GM21381 (cell line): ENCODE data around the gene TEX54.
"Not testable (repeated sequence)": the region's sequence is repeated elsewhere in the genome, so short reads cannot be mapped to it uniquely, and the experiment has no call there.

Experiments used
- ATAC-seq: cut with Tn5 transposase; IDR thresholded peaks from one replicate; pipeline ENCODE4 v1.9.1; 2021; ENCODE audit warnings: mild to moderate bottlenecking, moderate library complexity; ENCODE audit not compliant: unreplicated experiment

Gene TEX54

DNA sequence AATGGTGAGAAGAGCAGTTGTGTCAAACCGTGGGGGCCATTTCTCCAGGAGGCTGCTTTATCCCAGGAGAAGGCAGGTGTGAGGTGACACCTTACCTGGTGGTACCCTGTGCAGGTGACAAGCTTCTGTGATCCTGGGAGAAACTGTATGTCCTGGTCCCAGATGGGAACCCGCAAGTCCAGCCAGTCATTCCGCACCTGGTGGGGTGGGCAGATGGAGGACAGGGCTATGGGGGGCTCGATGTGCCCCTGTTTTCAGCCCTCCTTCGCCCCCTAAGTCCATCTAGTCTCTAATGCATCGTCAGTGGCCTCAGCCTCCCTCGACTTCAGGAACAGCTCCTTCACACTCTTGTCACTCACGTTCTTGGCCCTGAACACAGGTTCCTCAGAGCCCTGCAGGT, 2.7 kb upstream of the TEX54 start:
- ATAC-seq: no peak

DNA sequence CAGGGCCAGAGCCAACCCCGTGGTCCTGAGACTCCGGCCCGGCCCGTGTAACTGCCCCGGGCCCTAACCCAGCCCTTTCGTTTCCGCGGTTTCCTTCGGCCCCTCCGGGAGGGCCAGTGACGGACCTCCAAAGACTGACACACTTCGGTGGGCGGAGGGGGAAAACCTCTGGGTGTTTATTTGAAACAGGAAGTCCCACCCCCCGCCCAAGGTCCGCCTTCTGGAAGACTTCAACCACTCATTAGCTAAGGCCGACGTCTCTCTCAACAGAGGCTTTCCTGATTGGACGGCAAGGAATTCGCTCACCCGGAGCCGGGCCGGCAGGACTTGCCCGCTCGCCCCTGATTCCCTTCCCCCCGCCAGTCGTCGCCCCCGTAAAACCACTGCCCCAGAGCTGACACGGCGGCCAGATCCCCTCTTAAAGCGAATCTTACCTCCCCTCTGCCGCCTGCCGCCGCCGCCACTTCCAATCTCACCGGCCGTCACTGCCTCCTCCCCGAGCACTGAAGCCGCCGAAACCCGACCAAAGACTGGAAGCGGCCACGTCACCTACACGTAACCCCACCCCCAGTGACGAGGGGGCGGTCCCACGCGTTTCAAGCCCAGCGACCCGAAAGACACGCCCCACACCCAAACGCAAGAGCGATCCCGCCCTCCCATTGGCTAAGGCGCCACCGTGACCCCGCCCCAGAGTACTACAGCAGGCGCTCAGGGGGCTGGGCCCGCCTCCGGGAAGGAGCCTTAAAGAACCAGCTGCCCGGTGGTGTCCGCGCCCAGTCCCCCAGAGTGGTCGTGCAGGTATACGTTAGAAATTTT, 913 bp downstream of the TEX54 start, which contains the start of gene STX5:
Gene STX5 (minus strand): TSS at position 532 of the 816 bp plus-strand sequence. CDS start 808 bp downstream, outside the sequence.
- peak; percentile 86 for ATAC-seq

DNA sequence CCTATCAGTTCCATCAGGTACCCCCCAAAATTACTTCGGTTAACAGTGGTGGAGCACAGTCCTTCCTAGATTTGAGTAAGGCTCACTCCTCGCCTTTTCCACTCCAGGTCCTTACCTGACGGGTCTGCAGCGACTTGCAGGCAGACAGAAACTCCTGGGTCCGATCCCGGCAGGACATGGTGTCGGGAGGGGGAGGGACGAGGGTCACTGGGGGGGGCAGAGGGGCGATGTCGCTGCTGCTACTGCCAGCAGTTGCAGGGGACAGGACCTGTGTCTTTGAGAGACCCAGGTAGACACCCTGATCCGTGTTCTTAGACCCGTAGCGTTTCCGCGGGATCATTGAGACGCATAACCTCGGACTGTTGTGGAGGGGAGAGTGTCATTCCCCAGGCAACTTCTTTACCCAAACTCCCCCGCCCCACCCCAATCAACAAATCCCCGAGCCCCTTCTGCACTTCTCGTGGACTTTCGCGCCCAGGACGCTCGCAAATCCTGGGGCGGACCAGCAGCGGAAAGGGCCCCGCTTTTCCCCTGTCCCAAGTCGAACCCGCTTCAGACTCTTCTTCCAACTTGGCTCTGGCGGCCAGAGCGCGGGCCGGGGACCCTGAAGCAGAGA, 1.6 kb downstream of the TEX54 start:
- ATAC-seq: peak; percentile 10

DNA sequence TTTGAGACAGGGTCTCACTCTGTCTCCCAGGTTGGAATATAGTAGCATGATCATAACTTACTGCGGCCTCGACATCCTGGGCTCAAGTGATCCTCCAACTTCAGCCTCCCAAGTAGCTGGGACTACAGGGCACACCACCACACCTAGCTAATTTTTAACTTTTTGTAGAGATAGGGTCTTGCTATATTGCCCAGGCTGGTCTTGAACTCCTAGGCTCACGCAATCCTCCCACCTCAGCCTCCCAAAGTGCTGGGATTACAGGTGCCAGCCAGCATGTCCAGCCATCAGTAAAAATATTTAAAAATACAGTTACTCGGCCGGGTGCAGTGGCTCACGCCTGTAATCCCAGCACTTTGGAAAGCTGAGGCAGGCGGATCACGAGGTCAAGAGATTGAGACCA, 4.5 kb downstream of the TEX54 start:
- ATAC-seq: not testable (repeated sequence)

DNA sequence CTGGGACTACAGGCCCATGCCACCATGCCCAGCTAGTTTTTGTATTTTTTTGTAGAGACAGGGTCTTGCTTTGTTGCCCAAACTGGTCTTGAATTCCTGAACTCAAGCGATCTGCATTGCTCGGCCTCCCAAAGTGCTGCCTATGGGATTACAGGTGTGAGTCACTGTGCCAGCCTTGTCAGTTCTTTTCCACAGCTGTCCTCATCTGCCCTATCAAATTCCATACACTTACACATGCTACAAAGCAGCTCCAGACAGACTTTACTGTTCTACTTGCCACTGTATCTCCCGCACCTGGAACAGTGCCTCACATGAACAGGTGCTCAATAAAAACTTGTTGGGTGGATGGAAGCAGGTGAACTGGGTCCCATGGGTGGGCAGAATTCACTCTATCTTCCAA, 9.0 kb downstream of the TEX54 start:
- no peak for ATAC-seq

DNA sequence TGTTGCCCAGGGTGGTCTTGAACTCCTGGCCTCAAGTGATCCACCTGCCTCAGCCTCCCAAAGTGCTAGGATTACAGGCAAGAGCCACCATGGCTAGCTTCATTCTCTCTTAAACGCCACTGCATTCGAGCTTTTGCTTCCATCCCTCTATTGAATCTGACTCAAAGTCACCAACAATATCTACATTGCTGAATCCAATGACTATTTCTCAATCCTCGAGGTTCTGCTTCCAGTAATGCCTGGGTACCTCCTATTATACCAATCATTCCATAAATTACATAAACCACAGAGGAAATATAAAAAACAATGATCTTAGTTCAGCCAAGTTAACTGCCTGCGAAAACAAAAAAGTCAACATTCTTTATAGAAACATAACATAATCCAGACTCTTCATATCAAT, 15.5 kb downstream of the TEX54 start:
- ATAC-seq: no peak

DNA sequence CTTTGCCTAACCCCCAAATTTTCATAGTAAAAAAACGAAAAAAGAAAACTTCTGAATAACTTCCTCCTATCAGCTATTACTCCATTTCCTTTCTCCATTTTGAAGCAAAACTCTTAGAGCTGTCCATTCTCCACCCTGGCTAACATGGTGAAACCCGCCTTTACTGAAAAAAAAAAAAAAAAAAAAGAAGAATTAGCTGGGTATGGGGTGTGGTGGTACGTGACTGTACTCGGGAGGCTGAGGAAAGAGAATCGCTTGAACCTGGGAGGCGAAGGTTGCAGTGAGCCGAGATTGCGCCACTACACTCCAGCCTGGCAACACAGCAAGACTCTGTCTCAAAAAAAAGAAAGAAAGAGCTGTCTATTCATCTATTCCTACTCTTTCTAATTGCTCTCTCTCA, 16.1 kb downstream of the TEX54 start:
- no peak for ATAC-seq

DNA sequence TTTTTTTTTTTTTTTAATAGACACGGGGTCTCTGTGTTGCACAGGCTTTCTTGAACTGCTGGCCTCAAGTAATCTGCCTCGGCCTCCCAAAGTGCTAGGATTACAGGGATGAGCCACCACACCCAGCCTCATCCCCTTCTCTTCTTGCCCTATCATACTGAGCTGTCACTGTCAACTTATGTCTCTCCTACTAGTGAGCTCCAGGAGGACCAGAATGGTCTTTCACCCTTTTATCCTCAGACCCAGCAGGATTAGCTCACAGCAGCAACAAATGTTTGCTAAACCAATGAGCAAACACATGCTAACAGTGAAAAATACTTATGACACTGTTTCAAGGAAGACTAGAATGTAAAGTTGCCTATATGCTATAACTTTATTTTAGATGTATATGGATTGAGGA, 21.0 kb downstream of the TEX54 start:
- no peak for ATAC-seq

DNA sequence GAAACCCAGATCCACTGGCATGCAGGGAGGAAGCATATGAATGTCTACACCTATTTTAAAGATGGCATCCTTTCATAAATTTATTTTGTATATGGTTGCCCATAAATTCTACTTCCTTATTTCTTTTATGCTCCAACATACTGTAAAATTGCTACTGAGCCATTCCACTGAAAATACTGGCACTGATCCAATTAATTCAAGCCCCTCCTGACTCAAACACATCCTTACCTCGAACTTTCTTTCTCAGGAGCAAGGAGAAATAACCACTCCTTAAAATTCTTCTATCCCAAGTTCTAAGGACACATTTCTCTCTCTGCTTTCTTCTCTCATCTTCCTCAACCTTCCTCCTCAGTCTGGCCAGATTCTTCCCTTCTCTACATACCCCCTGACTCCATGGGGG, 21.9 kb downstream of the TEX54 start:
- no peak for ATAC-seq

DNA sequence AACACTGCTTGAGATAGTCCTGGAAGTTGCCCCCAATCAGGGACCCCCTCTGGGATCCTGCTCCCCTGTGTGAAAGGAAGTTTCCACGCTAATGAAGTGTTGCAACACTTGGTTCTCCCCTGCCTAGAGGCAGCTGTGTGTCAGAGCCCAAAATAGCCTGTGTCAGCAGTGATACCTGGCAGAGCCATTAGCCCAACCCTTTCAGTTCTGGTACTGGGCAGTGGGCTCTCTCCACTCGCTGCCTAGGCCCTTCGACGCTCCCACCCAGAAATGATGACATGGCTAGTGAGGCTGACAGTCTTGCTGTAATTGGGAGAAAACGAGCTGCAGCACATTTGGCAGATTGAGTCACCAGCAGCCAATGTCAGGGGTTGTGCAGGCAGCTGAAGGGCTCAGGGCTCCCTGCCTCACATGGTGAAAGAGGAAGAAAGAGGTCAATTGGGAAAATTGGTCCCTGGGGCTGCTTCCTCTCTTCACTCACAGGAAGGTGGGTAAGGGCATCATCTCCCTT, 26.0 kb downstream of the TEX54 start:
- ATAC-seq: no peak

DNA sequence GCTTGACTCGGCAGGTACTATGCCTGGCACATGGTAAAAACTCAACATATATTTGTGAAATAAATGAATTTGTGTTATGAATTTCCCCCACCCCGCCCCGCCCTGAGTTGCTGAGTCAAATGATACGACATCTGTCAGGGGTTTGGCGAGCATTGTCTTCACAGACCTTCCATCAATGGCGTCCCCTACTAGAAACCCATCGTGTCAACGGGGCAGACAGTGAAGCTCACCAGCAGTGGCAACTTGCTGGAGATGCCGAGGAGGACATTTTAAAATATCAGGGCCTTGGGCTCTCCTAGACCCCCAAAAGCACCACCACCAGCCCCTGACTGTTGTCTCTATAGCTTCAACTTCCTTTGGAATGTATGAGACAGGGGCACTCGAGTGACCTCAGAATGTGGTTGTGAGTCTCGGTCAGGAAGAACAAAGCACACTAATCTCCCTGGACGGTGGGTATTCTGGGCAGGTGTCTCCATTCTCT, 26.6 kb downstream of the TEX54 start:
- no peak for ATAC-seq

DNA sequence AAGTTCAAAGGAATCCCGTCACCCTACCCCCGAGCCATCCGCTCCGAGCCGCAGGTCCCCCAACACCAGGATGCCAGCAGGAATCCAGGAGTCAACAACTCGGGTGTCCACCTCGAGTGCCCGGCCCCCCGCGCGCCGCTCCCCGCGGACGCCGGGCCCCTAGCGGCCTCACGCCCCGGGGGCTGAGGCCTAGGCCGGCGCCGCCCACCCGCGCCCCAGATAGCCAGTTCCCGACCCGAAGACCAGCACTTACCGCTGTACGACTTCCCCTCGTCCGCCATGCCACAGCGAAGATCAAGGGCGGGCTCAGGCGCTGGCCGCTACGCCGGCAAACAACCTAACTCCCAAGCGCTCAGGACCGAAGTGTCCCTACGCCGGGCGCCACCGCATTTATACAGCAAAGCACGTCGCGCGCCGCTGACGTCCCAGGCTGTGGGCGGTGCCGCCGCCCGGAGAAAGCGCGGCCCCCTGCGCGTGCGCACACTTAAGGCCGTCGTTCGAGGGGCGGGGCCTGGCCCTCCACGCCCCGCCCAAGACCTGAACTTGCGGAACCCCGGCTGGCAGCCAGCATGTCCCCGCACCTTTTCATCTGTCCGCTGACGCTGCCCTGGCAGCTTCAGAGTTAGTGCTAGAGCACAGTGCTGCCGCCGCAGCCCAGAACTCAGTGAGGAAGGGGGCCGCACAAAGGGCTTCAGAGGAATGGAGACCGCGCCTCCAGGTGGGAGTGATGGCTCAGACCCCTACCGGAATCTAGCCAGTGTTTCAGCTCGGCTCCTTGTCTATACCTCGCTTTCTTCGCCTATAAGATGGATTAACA, 27.4 kb downstream of the TEX54 start, which contains the start of gene NXF1:
Gene NXF1 (minus strand): TSS at position 365 of the 817 bp plus-strand sequence. CDS start 84 bp downstream, at position 281.
- ATAC-seq: peak; percentile 85

DNA sequence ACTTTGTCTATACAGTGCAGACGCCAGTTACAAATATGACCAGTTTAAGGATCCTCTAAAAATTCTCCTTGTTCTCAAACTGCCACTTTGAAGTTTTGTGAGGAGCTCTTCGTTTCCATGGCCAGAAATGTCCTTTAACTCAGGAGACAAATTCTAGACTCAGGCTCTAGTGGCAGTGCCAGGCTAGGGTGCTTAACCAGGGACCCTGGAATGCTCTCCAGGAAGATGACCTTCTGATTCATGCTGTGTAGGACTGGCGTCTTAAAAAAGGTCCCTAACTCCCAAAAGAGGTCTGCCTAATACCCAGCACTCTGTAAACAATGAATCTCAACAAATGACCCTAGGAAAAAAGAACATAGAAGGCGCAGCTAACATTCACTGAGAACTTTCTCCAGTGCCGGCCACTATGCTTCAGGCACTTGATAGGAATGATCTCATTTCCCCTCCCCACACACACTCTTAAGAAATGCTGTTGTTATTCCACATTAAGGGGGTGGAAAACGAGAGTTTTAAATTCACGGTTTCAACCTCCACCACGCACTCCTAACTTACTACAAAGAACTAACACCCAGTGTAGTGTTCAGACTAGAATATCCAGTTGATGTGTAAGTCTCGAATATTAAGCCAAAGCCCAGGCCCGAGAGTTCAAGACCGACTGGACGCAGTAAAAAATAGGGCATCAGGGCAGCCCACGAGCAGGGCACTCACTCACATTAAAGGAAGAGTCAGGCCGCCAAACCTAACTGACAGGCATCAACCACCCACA, 28.1 kb downstream of the TEX54 start:
- ATAC-seq: peak; percentile 4

DNA sequence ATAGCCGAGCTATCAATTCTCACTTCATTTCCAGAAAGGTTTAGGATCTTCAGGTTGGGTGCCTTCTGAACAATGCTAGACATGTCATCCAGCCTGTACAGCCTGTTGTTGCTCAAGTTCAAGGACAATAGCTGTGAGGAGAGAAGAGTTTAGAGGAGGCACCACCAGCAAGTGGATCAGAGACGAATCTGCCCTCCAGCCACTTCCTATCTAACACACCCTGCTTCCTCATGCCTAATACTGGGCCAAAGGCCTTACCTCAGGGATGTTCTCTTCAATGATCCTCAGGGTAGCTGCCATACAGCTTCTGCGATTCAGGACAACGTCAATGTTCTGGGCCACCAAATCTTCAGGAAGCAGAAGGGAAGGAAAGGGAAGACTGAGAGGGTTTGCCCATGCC, 31.6 kb downstream of the TEX54 start:
- ATAC-seq: no peak

DNA sequence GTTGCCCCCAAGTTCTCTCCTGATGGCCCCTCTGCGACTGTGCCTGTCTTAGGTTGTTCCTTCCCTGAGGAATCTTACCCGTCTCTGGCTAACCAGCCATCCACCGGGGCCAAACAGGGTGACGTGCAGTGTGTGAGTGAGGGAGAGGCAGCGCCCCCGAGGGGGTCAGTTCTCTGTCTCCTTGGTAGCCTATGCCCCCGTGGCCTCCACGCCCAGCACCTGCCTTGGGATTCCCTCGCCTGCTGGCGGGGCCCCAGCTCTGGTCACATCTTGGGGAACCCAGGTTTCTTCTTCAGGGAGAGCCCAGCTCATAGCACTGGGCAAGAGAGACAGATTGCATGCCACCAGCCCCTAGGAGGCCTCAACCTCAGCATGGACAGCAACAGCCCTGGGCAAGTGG, 33.2 kb downstream of the TEX54 start:
- no peak for ATAC-seq

DNA sequence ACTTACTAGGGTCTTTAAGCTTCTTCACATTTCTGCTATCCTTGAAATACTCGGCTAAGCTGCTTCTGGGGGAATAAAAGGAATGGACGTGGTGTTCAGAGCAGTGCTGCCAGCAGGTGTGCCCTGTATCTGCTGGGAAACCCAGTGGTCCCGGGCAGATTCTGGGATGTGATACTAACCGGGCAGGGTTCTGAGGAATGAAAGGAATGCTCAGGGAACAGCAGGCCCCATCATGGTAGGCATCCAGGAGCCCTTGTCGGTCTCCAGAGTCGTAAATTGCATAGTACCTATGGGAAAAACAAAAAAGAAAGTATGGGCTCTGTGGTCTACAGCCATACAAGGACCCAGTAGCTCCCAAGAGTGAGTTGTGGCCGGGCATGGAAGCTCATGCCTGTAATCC, 36.4 kb downstream of the TEX54 start:
- ATAC-seq: no peak

DNA sequence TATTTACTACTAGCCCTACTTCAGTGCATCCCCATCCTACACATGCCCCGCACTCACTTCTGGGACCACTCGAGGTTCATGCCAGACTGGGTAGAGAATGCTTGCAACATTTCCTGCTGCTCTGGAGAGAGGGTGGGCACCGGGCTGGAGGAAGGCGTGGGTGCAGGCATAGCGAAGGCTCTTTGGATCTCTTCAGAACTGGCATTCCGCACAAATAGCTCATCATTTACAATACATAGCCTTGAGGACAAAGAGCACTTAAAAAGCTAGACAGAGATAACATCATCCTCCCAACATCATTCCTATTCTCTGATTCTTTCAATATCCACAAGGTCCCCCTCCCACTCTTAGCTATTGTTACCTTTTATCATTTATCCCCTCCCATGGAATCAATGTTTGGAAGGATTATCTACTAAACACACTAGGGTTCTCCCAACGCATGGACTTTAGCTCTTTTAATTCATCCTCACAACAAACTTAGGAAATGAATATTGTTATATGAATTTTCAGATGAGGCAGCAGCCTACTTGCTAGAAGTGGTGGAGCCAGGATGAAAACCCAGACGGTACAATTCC, 38.4 kb downstream of the TEX54 start:
- ATAC-seq: no peak

DNA sequence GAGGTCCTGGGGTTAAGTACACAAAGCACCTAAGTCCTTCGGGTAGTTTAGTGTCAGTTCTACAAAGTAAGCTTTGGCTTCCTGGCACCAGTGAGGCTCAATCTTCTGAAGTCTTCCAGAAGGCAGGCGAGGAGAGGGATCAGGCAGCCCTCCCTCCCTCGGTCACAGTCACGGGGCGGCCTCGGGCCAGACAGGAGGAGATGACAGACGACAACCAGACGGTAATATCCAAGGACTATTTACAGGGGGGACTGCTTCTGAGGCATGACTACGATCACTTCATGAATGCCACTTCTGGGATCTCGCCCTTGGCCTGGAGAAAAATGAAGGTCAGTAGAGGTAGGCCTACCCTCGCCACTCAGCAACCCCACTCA, 40.5 kb downstream of the TEX54 start:
- ATAC-seq: no peak

DNA sequence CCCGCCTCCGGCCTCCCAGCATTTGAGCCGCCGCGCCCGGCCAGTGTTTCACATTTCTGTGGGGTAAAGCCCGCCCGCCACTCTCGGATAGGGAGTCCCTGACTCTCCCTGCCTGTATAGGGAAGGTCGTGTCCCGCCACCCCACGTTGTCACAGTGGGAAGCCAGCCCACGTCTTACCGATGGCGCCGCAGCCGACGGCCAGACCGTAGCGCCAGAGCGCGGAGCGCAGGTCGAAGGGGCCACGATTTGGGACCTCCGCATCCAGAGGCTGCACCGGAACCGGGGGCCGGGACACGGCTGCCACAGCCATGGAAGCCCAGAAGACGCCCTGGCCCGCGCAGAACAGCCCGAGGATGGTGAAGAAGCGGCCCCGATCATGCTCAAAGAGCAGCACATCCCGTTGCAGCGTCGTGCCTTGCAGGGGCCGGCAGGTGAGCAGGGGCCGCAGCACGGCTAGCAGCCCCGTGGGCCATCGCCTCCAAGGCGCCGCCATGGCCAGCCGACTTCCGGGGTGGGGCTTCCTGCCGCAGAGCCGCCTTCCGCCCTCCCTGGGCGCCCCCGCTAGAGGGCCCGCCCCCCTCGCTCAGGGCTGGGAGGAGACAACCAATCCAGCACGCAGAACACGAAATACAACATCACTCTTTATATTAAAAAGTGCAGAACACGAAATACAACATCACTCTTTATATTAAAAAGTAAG, 41.0 kb downstream of the TEX54 start, which contains the start of gene TMEM223:
Gene TMEM223 (minus strand): TSS at position 506 of the 701 bp plus-strand sequence. CDS start 12 bp downstream, at position 494.
- peak; percentile 66 for ATAC-seq
